HepG2 (cell line): ENCODE measurements around the gene SNX13. TPM values are rescaled to one million over a fixed set of nuclear protein-coding genes. Genes with fewer than 3 reads are reported as not detected.

ENCODE experiments used
- ATAC-seq: fragments of 200-7000 bp; cut with Tn5 transposase; 3 replicates; pipeline ENCODE4 v1.9.1; 2020; ENCODE audit warnings: mild to moderate bottlenecking, moderate library complexity
- BruUV-seq: library from RNA; stranded (reverse); fragments of 400-500 nt; replicated peaks from 2 replicates; lab custom pipeline; 2021; lab: Mats Ljungman, UMichigan
- CTCF ChIA-PET: fragments of 300-600 bp; formaldehyde crosslinking; extraction: SDS; loops from one replicate; lab custom pipeline; 2021; ENCODE audit warnings: low total read pairs, inconsistent platforms, low intra/inter-chr PET ratio; lab: Yijun Ruan, JAX
- POLR2A ChIA-PET: fragments of 350-600 bp; sonication (Branson Sonifier 250); formaldehyde crosslinking; loops from one replicate; lab custom pipeline; 2020; ENCODE audit warnings: antibody characterized with exemption, inconsistent platforms; lab: Yijun Ruan, JAX
- DNase-seq: peaks from one replicate; pipeline ENCODE4 v3.0.0-alpha.2; 2015; ENCODE audit warnings: low spot score
- FAIRE-seq: peaks from 3 replicates; lab custom pipeline; 2011; peaks lifted over from hg19 to GRCh38; lab: Jason Lieb, UNC
- H2AFZ ChIP-seq: one replicate; pipeline ENCODE4 v1.6.1; 2011; ENCODE audit warnings: low read length, inconsistent platforms
- H3K27ac ChIP-seq: fragments of 300-600 bp; 3 replicates; pipeline ENCODE4 v1.8.0; 2011; ENCODE audit warnings: mixed run types, mild to moderate bottlenecking, mixed read lengths, low read length, inconsistent platforms; ENCODE audit not compliant: insufficient read depth; ENCODE audit errors: extremely low read length
- H3K27me3 ChIP-seq, 2 experiments: fragments of 200-600 bp in 1 of 2; 2 replicates in 1 of 2; 3 replicates in 1 of 2; pipeline versions ENCODE4 v1.6.0 to v1.8.0; 2011; ENCODE audit warnings: low read length in 2 of 2, mild to moderate bottlenecking in 2 of 2, moderate library complexity in 2 of 2, inconsistent platforms in 1 of 2; ENCODE audit not compliant: insufficient read depth in 2 of 2, control insufficient read depth in 1 of 2
- H3K36me3 ChIP-seq, 2 experiments: fragments of 200-600 bp in 1 of 2; replicated peaks in 1 of 2; 2 replicates in 1 of 2; 3 replicates in 1 of 2; pipeline versions ENCODE4 v1.5.1 to v1.8.0; 2011; ENCODE audit warnings: low read length in 2 of 2, inconsistent platforms in 1 of 2; ENCODE audit not compliant: insufficient read depth in 2 of 2, control insufficient read depth in 1 of 2
- H3K4me1 ChIP-seq: 2 replicates; pipeline ENCODE4 v1.5.1; 2012; ENCODE audit warnings: low read length, inconsistent platforms; ENCODE audit not compliant: insufficient read depth
- H3K4me2 ChIP-seq: 2 replicates; pipeline ENCODE4 v1.6.0; 2011; ENCODE audit warnings: low read depth, low read length, inconsistent platforms
- H3K4me3 ChIP-seq, 3 experiments: fragments of 200-600 bp in 1 of 3; sonication (generic), shearing (Covaris generic) in 1 of 3; replicated peaks in 1 of 3; 2 replicates each; pipeline ENCODE4 v1.5.1; 2011 to 2016; ENCODE audit warnings: low read length in 3 of 3, inconsistent platforms in 2 of 3, low read depth in 2 of 3, mild to moderate bottlenecking in 2 of 3, control low read depth in 1 of 3, mixed read lengths in 1 of 3; ENCODE audit not compliant: insufficient read depth in 1 of 3
- H3K79me2 ChIP-seq: one replicate; pipeline ENCODE4 v1.6.1; 2011; ENCODE audit warnings: low read length, inconsistent platforms; ENCODE audit not compliant: insufficient read depth
- H3K9ac ChIP-seq: 2 replicates; pipeline ENCODE4 v1.6.0; 2011; ENCODE audit warnings: mild to moderate bottlenecking, low read depth, low read length, inconsistent platforms; ENCODE audit not compliant: insufficient read depth
- H3K9me3 ChIP-seq: 2 replicates; pipeline ENCODE4 v1.5.1; 2012; ENCODE audit warnings: mild to moderate bottlenecking, low read length
- H4K20me1 ChIP-seq: 2 replicates; pipeline ENCODE4 v1.6.0; 2011; ENCODE audit warnings: inconsistent platforms, mild to moderate bottlenecking, low read length, moderate library complexity; ENCODE audit not compliant: insufficient read depth
- ATF7 ChIP-seq, 2 experiments: fragments of 450-650 bp in 1 of 2; sonication (generic) in 1 of 2; formaldehyde crosslinking in 1 of 2; IDR thresholded peaks; 2 replicates each; pipeline versions ENCODE4 v1.4.0 to v1.6.1; 2016 to 2020; ENCODE audit warnings: antibody characterized with exemption in 1 of 2, mild to moderate bottlenecking in 1 of 2, missing genetic modification reagents in 1 of 2
- ATRX ChIP-seq: sonication (generic); formaldehyde crosslinking; IDR thresholded peaks from 2 replicates; pipeline ENCODE4 v1.4.0; 2020; ENCODE audit warnings: missing genetic modification reagents, borderline replicate concordance
- GFI1 ChIP-seq: sonication (generic); formaldehyde crosslinking; IDR thresholded peaks from 2 replicates; pipeline ENCODE4 v1.5.0; 2020; ENCODE audit warnings: missing genetic modification reagents, mild to moderate bottlenecking, borderline replicate concordance
- HMGA1 ChIP-seq: sonication (generic); formaldehyde crosslinking; conservative IDR thresholded peaks from 2 replicates; pipeline ENCODE4 v1.4.0; 2020; ENCODE audit warnings: missing genetic modification reagents
- HNF4A ChIP-seq: sonication (generic); formaldehyde crosslinking; IDR thresholded peaks from 2 replicates; pipeline ENCODE4 v1.4.0; 2020; ENCODE audit warnings: missing genetic modification reagents
- SETDB1 ChIP-seq: sonication (generic); formaldehyde crosslinking; IDR thresholded peaks from 2 replicates; pipeline ENCODE4 v1.5.1; 2020; ENCODE audit warnings: missing genetic modification reagents, mild to moderate bottlenecking, borderline replicate concordance
- ZNF431 ChIP-seq: sonication (generic); formaldehyde crosslinking; IDR thresholded peaks from 2 replicates; pipeline ENCODE4 v1.9.0; 2022; ENCODE audit warnings: missing genetic modification reagents, low read depth, mild to moderate bottlenecking, borderline replicate concordance
- ZNF615 ChIP-seq: sonication (generic); formaldehyde crosslinking; IDR thresholded peaks from 2 replicates; pipeline ENCODE4 v1.5.0; 2020; ENCODE audit warnings: mild to moderate bottlenecking, missing genetic modification reagents, borderline replicate concordance
- WGBS: methylation state at CpG from one replicate; pipeline ENCODE4 v1.1.6; 2017; ENCODE audit warnings: low lambda C conversion rate; 5-methylcytosine and 5-hydroxymethylcytosine counted together
- in situ Hi-C: cut with HindIII; loops from 2 replicates; pipeline ENCODE4 v1.10.0; 2017; ENCODE audit warnings: low pct_unique_long_range_greater_than_20kb; ENCODE audit not compliant: extremely low pct_ligation_motif_present
- intact Hi-C: fragments of 100-400 bp; cut with micrococcal nuclease; formaldehyde crosslinking; loops from one replicate; pipeline ENCODE4 v1.10.0; 2022; ENCODE audit not compliant: unreplicated experiment
- polyA plus RNA-seq, 8 experiments: library from polyadenylated mRNA; depleted of rRNA in 3 of 8; stranded (reverse) in 7 of 8; unstranded in 1 of 8; fragments of >200 nt; fragmentation: Illumina TruSeq in 4 of 8; extraction: Trizol in 4 of 8; gene quantifications; 2 replicates each; pipeline versions ENCODE4 v1.2.1 to v1.2.3, GENCODE V29; 2011 to 2016; ENCODE audit warnings: low read depth in 4 of 8, missing spikeins in 1 of 8, mixed read lengths in 1 of 8; ENCODE audit not compliant: insufficient read depth in 1 of 8
- total RNA-seq, 5 experiments: library from RNA; depleted of rRNA; stranded (reverse); fragments of >200 nt; fragmentation: Illumina TruSeq; extraction: Trizol; gene quantifications; 2 replicates each; pipeline ENCODE4 v1.2.3, GENCODE V29; 2016; ENCODE audit warnings: low read depth in 1 of 5
- TF ChIP-seq, protein P1 (sequence below): sonication (generic); formaldehyde crosslinking; IDR thresholded peaks from 2 replicates; pipeline ENCODE4 v1.4.0; 2020; ENCODE audit warnings: missing genetic modification reagents, borderline replicate concordance
- TF ChIP-seq, protein P2 (sequence below): sonication (generic); formaldehyde crosslinking; conservative IDR thresholded peaks from 2 replicates; pipeline ENCODE4 v1.4.0; 2020; ENCODE audit warnings: missing genetic modification reagents
- TF ChIP-seq, protein P3 (sequence below): IDR thresholded peaks from 2 replicates; pipeline ENCODE4 v1.6.1; 2018; ENCODE audit warnings: missing genetic modification reagents, mild to moderate bottlenecking, missing compliant biosample characterization
- TF ChIP-seq, protein P4 (sequence below): sonication (generic); formaldehyde crosslinking; IDR thresholded peaks from 2 replicates; pipeline ENCODE4 v1.4.0; 2020; ENCODE audit warnings: missing genetic modification reagents
- TF ChIP-seq, protein P5 (sequence below): sonication (generic); formaldehyde crosslinking; IDR thresholded peaks from 2 replicates; pipeline ENCODE4 v1.5.0; 2020; ENCODE audit warnings: missing genetic modification reagents
- TF ChIP-seq, protein P6 (sequence below): sonication (generic); formaldehyde crosslinking; IDR thresholded peaks from 2 replicates; pipeline ENCODE4 v1.5.1; 2020; ENCODE audit warnings: mild to moderate bottlenecking, missing genetic modification reagents, moderate library complexity

The SNX13 gene
- total and polyA plus RNA-seq, 2 of the 13 experiments (the other 11 are each of a cell fraction or from before 2014, with no cell fraction given), result 14.3 to 32.3 TPM

DNA sequence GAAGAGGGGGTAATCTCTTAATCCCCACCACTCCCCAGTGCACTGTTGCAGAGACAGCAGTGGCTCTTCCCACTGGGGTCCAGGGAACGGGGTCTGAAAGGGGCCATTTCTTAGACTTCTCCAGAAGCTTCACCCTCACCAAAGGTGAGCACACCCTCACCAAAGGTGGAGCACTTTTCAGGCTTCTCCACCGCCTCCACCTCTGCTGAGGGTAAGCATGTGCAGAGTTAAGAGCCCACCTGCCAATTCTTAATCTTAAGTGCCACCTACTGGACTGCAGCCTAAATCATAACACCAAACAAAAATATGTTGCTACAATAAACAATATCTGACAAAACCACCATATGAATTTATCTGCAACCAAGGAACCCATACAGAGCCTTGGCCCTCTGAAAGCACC lies 27.0 kb downstream of the SNX13 start:
- in situ Hi-C loops (no loop called here), intact Hi-C loops (no loop called here)
- H3K79me2 ChIP-seq, result peaks cover 80% of the 10 kb centered on the region
- H3K9me3 ChIP-seq, result peaks cover 8% of the 10 kb centered on the region
- no peak overlapping the region for H3K27ac ChIP-seq
- ATAC-seq (no peak; the same call in 2 of the 3 replicates), DNase-seq (no peak), FAIRE-seq (no peak)
- no peaks in the 10 kb centered on the region for H3K36me3 ChIP-seq
- H3K4me3 ChIP-seq, result no peak overlapping the region
- BruUV-seq, result no TSS peak
- no peak overlapping the region for H3K4me2 ChIP-seq
- ChIA-PET POLR2A (no interaction called here), CTCF (no interaction called here)
- H3K27me3 ChIP-seq, result no peaks in the 10 kb centered on the region
- H2AFZ ChIP-seq, result no peak overlapping the region
- H4K20me1 ChIP-seq, result peaks cover 9% of the 10 kb centered on the region; the same call in 1 of the 2 replicates
- peaks cover 34% of the 10 kb centered on the region for H3K4me1 ChIP-seq
- 90% methylated on average over 2 of the region's 2 CpGs for WGBS
- H3K9ac ChIP-seq, result no peak overlapping the region
- TF ChIP-seq GFI1 (CRISPR knock-in tag), result no peak
- no peak for TF ChIP-seq ATRX (CRISPR knock-in tag)
- TF ChIP-seq, protein P1, sequence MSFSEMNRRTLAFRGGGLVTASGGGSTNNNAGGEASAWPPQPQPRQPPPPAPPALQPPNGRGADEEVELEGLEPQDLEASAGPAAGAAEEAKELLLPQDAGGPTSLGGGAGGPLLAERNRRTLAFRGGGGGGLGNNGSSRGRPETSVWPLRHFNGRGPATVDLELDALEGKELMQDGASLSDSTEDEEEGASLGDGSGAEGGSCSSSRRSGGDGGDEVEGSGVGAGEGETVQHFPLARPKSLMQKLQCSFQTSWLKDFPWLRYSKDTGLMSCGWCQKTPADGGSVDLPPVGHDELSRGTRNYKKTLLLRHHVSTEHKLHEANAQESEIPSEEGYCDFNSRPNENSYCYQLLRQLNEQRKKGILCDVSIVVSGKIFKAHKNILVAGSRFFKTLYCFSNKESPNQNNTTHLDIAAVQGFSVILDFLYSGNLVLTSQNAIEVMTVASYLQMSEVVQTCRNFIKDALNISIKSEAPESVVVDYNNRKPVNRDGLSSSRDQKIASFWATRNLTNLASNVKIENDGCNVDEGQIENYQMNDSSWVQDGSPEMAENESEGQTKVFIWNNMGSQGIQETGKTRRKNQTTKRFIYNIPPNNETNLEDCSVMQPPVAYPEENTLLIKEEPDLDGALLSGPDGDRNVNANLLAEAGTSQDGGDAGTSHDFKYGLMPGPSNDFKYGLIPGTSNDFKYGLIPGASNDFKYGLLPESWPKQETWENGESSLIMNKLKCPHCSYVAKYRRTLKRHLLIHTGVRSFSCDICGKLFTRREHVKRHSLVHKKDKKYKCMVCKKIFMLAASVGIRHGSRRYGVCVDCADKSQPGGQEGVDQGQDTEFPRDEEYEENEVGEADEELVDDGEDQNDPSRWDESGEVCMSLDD (CRISPR knock-in tag), result no peak
- TF ChIP-seq HNF4A, result no peak
- TF ChIP-seq ZNF431 (CRISPR knock-in tag), result no peak
- TF ChIP-seq, protein P2, sequence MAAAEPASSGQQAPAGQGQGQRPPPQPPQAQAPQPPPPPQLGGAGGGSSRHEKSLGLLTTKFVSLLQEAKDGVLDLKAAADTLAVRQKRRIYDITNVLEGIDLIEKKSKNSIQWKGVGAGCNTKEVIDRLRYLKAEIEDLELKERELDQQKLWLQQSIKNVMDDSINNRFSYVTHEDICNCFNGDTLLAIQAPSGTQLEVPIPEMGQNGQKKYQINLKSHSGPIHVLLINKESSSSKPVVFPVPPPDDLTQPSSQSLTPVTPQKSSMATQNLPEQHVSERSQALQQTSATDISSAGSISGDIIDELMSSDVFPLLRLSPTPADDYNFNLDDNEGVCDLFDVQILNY (CRISPR knock-in tag), result no peak
- no peak for TF ChIP-seq ATF7 (IDR thresholded peaks at IDR 0.05)
- TF ChIP-seq ATF7 (CRISPR knock-in tag; IDR thresholded peaks at IDR 0.05), result no peak
- TF ChIP-seq SETDB1 (CRISPR knock-in tag), result no peak
- TF ChIP-seq, protein P3, sequence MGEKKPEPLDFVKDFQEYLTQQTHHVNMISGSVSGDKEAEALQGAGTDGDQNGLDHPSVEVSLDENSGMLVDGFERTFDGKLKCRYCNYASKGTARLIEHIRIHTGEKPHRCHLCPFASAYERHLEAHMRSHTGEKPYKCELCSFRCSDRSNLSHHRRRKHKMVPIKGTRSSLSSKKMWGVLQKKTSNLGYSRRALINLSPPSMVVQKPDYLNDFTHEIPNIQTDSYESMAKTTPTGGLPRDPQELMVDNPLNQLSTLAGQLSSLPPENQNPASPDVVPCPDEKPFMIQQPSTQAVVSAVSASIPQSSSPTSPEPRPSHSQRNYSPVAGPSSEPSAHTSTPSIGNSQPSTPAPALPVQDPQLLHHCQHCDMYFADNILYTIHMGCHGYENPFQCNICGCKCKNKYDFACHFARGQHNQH (CRISPR knock-in tag), result no peak
- TF ChIP-seq, protein P4, sequence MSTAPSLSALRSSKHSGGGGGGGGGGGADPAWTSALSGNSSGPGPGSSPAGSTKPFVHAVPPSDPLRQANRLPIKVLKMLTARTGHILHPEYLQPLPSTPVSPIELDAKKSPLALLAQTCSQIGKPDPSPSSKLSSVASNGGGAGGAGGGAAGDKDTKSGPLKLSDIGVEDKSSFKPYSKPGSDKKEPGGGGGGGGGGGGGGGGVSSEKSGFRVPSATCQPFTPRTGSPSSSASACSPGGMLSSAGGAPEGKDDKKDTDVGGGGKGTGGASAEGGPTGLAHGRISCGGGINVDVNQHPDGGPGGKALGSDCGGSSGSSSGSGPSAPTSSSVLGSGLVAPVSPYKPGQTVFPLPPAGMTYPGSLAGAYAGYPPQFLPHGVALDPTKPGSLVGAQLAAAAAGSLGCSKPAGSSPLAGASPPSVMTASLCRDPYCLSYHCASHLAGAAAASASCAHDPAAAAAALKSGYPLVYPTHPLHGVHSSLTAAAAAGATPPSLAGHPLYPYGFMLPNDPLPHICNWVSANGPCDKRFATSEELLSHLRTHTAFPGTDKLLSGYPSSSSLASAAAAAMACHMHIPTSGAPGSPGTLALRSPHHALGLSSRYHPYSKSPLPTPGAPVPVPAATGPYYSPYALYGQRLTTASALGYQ (CRISPR knock-in tag), result no peak
- TF ChIP-seq, protein P5, sequence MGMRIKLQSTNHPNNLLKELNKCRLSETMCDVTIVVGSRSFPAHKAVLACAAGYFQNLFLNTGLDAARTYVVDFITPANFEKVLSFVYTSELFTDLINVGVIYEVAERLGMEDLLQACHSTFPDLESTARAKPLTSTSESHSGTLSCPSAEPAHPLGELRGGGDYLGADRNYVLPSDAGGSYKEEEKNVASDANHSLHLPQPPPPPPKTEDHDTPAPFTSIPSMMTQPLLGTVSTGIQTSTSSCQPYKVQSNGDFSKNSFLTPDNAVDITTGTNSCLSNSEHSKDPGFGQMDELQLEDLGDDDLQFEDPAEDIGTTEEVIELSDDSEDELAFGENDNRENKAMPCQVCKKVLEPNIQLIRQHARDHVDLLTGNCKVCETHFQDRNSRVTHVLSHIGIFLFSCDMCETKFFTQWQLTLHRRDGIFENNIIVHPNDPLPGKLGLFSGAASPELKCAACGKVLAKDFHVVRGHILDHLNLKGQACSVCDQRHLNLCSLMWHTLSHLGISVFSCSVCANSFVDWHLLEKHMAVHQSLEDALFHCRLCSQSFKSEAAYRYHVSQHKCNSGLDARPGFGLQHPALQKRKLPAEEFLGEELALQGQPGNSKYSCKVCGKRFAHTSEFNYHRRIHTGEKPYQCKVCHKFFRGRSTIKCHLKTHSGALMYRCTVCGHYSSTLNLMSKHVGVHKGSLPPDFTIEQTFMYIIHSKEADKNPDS (CRISPR knock-in tag), result no peak
- TF ChIP-seq HMGA1 (CRISPR knock-in tag), result no peak
- TF ChIP-seq, protein P6, sequence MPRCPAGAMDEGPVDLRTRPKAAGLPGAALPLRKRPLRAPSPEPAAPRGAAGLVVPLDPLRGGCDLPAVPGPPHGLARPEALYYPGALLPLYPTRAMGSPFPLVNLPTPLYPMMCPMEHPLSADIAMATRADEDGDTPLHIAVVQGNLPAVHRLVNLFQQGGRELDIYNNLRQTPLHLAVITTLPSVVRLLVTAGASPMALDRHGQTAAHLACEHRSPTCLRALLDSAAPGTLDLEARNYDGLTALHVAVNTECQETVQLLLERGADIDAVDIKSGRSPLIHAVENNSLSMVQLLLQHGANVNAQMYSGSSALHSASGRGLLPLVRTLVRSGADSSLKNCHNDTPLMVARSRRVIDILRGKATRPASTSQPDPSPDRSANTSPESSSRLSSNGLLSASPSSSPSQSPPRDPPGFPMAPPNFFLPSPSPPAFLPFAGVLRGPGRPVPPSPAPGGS (CRISPR knock-in tag), result no peak
- no peak for TF ChIP-seq ZNF615 (CRISPR knock-in tag)
